HG03025 (cell line): ENCODE results near the gene ZNF524.
"Not testable (repeated sequence)": the region's sequence is repeated elsewhere in the genome, so short reads cannot be mapped to it uniquely, and the experiment has no call there.

Experiments
- ATAC-seq: cut with Tn5 transposase; IDR thresholded peaks from one replicate; pipeline ENCODE4 v1.9.1; 2021; ENCODE audit warnings: mild to moderate bottlenecking, moderate library complexity; ENCODE audit not compliant: unreplicated experiment, low FRiP score

The ZNF524 gene

GRCh38 chr19:55581145-55581822 is 18.8 kb upstream of the ZNF524 start:
- ATAC-seq: no peak

DNA sequence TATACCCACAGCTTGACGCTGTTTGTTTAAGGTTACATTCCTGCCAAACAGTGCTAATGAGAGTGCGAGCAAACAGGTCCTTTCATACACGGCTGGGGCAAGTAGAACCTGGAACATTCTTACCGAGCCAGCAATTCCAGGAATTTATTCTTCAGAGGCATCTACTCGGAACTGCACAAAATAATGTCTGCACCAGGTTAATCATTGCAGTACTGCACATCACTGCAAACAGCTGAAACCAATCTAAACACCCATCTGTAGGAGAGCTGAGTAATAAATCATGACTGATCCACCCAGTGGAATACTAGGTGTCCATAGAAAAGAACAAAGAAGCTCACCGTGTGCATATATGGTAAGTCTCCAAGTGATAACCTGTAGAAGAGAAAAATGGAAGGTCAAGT is 18.3 kb upstream of the ZNF524 start:
- no peak for ATAC-seq

- not testable (repeated sequence) for ATAC-seq
These were observed 17.8 kb upstream of the ZNF524 start for GRCh38 chr19:55582284-55582683.

GRCh38 chr19:55583897-55584296 is 16.2 kb upstream of the ZNF524 start:
- ATAC-seq: not testable (repeated sequence)

- ATAC-seq: no peak
These were observed 15.2 kb upstream of the ZNF524 start for GRCh38 chr19:55584871-55585270.

GRCh38 chr19:55585658-55586339 is 14.3 kb upstream of the ZNF524 start:
- ATAC-seq: no peak

DNA sequence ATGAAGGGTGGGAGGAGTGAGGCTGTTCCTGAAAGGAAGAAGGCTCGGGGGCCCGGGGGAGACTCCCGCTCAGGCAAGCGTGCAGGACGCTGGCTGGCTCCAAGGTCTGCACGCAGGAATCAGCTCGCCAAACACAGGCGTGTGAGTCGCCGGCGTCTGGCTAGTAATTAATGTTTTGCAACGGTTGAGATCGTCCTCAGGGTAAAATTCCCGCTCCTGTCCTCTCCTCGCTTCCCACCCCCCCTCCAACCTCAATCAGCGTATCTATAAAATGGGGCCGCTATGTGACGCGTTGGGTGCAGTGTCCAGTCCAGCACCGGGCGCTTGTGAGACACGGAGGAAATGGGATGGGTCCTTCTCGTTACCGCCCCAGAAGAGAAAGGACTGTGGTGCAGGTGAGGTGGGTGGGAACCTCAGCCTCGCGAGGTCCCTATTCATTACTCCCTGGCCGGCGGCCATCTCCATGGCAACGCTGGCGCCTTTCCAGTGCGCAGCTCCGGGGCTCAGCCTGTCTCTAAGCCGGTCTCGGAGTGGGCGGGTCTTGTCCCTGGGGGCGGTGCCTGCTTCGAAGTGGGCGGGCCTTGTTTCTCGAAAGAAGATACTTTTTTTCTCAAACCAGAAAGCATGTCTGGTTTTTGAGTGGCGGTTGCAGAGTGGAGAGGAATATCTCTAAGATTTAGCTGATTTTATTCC is 13.0 kb upstream of the ZNF524 start:
- ATAC-seq: no peak

DNA sequence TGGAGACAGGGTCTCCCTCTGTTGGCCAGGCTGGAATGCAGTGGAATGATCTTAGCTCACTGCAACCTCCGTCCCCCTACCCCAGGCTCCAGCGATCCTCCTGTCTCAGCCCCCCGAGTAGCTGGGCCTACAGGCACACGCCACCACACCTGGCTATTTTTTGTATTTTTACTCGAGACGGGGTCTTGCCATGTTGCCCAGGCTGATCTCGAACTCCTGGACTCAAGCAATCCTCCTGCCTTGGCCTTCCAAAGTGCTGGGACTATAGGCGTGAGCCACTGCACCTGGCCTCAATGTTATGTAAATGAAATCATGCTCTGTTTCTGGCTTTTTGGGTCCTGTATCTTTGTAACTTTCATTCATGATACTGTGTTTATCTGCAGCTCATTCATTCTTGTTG is 11.3 kb upstream of the ZNF524 start:
- ATAC-seq: no peak

- ATAC-seq: no peak
These were observed 10.0 kb upstream of the ZNF524 start for GRCh38 chr19:55590109-55590508.

DNA sequence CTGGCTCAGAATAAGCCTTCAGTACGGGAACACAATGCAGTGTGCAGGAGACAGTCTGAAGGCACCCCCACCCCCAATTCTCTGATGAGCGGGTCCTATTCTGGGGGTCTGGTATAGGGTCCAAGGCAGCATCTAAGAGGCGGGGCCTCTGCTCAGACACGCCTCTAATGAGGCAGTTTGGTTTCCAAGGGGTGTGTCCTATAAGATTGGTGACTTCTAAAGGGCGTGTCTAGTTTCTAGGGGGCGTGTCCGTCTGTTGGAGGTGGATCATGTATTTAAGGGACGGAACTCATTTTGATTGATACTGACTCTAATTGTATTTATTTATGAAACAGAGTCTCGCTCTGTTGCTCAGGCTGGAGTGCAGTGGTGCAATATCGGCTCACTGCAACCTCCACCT is 9.5 kb upstream of the ZNF524 start:
- ATAC-seq: no peak

DNA sequence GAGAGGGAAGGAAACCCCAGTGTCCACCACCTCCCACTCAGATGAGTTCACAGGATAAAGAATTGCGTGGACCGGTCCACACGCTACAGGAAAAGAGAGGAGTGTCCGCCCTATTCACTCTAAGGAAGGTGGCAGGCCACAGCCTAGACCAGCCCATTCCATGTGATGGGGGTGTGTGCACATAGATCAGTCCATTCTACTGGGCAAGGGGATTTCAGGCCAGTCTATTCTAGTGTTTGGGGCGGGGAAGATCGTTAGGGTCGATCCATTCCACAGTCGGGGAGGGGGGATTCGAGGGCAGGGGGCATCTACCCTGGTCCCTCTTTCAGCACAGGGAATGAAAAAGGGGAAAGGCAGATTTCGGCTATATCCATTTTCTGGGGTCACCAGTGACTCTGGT is 8.5 kb upstream of the ZNF524 start:
- ATAC-seq: no peak

- ATAC-seq: no peak
These were observed 7.5 kb upstream of the ZNF524 start for GRCh38 chr19:55592391-55593090.

DNA sequence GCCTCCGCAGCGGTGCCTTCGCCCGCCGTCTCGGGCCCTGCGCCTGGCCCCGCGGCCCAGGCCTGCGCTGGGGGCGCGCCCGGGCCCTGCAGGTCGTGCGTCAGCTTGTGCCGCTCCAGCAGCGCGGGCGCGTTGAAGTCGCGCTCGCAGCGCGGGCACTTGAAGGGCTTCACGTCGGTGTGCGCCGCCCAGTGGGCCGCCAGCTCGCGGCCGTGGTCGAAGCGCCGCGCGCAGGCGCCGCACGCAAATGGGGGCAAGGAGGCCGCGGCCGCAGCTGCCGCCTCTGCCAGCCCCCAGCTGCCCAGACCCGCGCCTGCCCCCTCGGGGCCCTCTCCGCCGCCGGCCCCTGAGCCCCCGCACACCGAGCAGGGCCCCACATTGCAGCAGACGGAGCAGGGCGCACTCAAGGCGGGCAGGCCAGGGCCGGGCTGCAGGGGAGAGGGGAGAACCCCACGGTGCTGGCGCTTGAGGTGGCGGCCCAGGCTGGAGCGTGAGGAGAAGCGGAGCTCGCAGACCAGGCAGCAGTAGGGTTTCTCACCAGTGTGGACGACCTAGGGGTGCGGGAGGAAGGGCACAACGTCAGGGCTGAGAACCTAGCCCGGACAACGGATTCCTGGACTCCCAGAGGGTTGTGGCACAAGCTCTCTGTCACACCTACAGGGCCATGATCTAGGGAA is 6.9 kb upstream of the ZNF524 start:
- no peak for ATAC-seq

DNA sequence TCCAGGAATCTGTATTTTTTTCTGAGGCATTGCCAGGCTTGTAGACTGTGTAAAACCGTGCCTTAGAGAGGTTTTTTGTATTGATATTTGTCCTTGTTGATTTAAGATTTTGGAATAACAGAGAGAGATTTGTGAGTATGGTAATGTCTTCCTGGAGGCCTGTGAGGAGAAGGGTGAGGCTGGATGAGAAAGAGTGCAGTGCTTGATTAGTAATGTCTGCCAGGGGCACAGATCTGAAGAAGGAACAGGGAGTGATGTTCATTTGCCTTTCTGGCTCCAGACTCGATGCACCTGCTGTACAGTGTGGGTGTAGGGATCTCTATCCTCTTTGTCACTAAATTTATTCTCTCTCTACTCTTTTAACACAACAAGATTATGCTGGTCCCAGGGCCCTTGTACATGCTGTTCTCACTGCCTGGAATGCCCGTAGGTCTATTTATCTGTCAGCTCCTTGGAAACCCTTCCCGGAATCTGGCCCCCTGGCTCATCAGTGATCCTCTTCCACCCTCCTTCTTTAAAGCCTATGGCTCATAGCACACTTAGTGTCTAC is 5.0 kb upstream of the ZNF524 start:
- no peak for ATAC-seq

GRCh38 chr19:55596304-55596703 is 3.8 kb upstream of the ZNF524 start:
- no peak for ATAC-seq

DNA sequence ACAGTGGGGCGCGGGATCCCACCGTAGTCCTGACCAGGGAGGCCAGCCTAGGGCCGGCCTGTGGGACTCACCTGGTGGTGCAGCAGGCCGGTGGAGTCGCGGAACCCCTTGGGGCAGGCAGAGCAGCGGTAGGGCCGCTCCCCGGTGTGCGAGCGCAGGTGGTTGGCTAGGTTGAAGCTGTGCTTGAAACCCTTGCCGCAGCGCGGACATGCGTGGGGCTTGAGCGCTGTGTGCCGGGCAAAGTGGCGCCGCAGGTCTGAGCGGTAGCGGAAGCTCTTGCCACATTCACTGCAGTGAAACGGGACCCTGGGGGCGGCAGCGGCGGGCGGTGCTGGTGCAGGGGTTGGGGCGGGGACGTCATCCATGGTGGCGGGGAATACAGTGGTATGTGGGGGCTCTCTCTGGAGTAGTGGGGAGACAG is 2.6 kb upstream of the ZNF524 start:
- ATAC-seq: no peak

DNA sequence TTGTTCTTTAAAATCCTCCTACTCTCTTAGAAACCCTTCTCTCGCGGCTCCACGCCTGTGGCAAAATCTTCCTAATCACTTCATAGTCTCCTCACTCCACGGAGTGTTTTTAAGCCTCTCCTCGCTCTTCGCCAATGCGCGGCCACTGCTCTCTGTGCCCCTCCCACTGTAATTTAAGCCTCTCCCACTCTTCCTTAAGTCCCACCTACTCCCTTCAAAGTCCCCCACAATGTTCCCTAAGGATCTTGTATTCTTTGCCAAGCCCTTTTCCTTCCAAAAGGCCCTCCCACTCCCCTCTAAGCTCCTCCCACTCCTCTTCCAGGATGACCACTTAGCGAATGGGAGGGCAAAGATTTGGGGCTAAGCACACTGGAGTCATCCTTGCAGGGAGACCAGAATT is 2.1 kb upstream of the ZNF524 start:
- ATAC-seq: no peak

DNA sequence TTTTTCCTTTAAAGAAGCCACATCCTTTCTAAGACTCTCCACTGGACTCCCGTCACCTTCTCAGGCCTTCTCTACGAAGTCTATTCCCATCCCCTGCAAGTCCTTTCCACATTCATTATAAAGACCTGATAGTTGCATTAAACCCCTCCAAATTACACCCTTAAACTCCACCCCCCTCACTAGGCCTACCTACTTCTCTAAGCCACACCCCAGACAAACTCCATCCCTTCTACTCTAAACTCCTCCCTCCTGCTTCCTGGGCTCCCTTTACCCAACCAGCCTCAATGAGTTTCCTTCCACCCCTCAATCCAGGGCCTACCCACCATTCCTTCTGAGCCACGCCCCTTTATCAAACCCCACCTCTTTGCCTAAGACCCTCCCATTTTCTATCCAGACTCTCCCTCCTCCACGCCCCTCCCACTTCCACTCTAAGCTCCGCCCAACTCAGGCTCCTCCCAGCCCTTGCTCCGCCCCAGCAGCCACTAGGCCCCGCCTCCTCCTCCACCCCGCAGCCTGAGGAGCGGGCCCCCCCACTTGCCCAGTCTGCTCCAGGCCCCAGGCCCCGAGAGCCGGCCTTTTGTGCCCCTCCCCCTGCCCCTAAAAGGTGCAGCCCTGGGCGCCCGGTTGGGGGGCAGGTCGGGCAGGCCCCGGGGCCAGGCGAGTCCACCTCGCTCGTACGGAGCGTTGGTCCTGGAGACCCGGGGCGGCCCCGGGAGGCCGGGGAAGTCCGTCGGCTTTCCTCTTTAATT is 1.2 kb upstream of the ZNF524 start:
- ATAC-seq: peak; percentile 48

DNA sequence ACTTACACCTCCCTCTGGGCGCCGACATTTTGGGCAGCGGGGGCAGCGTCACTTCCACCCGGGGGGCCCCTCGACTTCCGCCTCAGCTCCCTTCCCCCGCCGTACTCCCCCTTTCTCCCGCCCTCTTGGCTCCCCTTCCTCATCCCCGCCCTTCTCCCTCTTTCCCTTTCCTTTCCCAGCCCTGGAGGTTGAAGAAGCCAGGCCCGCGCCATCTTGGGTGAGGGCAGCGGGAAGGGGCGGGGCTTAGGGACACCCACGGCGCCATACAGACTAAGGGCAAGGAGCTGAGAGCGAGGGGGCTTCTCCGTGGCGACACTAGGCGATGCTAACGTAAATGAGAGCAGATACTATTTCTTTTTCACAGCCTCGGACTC is 633 bp upstream of the ZNF524 start, which contains the start of gene FIZ1:
TSS of gene FIZ1 (minus strand) at position 50 of the 374 bp plus-strand sequence. CDS start 1,652 bp downstream, outside the sequence.
- ATAC-seq: peak; percentile 56

GRCh38 chr19:55600662-55601028 is 557 bp downstream of the ZNF524 start:
- no peak for ATAC-seq
